Gastroesophageal sphincter (tissue), 3 donors: ENCODE measurements around the gene USP5.
"Not testable (repeated sequence)": the region's sequence is repeated elsewhere in the genome, so short reads cannot be mapped to it uniquely, and the experiment has no call there.

Source experiments
- EP300 ChIP-seq: sonication (generic); formaldehyde crosslinking; IDR thresholded peaks from one replicate; pipeline ENCODE4 v1.6.1; 2017; ENCODE audit warnings: antibody characterized with exemption, mild to moderate bottlenecking
- POLR2A ChIP-seq, 2 donors: fragments of 450-650 bp; IDR thresholded peaks; one replicate each; pipeline ENCODE4 v1.6.1; 2017; ENCODE audit warnings: antibody characterized with exemption in 2 of 2, mild to moderate bottlenecking in 2 of 2, moderate library complexity in 1 of 2
- POLR2AphosphoS5 ChIP-seq: sonication (generic); formaldehyde crosslinking; IDR thresholded peaks from one replicate; pipeline ENCODE4 v1.6.1; 2017; ENCODE audit warnings: antibody characterized with exemption
- TF ChIP-seq, protein P1 (sequence below), 4 experiments: fragments of 200-600 bp in 2 of 4; fragments of 450-650 bp in 2 of 4; sonication (generic) in 1 of 4; IDR thresholded peaks; one replicate each; pipeline ENCODE4 v1.5.1; 2017 to 2019; ENCODE audit warnings: antibody characterized with exemption in 4 of 4, mild to moderate bottlenecking in 2 of 4, moderate library complexity in 2 of 4

DNA sequence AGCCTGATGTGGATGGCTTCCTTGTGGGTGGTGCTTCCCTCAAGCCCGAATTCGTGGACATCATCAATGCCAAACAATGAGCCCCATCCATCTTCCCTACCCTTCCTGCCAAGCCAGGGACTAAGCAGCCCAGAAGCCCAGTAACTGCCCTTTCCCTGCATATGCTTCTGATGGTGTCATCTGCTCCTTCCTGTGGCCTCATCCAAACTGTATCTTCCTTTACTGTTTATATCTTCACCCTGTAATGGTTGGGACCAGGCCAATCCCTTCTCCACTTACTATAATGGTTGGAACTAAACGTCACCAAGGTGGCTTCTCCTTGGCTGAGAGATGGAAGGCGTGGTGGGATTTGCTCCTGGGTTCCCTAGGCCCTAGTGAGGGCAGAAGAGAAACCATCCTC, 18.4 kb downstream of the USP5 start:
- TF ChIP-seq POLR2A (IDR thresholded peaks at IDR 0.05); POLR2AphosphoS5; EP300: not testable (repeated sequence)
- TF ChIP-seq, protein P1, sequence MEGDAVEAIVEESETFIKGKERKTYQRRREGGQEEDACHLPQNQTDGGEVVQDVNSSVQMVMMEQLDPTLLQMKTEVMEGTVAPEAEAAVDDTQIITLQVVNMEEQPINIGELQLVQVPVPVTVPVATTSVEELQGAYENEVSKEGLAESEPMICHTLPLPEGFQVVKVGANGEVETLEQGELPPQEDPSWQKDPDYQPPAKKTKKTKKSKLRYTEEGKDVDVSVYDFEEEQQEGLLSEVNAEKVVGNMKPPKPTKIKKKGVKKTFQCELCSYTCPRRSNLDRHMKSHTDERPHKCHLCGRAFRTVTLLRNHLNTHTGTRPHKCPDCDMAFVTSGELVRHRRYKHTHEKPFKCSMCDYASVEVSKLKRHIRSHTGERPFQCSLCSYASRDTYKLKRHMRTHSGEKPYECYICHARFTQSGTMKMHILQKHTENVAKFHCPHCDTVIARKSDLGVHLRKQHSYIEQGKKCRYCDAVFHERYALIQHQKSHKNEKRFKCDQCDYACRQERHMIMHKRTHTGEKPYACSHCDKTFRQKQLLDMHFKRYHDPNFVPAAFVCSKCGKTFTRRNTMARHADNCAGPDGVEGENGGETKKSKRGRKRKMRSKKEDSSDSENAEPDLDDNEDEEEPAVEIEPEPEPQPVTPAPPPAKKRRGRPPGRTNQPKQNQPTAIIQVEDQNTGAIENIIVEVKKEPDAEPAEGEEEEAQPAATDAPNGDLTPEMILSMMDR (IDR thresholded peaks at IDR 0.05): not testable (repeated sequence)
